Thyroid gland (tissue), 4 donors: ENCODE measurements around the gene COL6A3.

ENCODE experiments used
- CTCF ChIP-seq, 6 experiments: fragments of 200-600 bp in 3 of 6; fragments of 450-650 bp in 3 of 6; sonication (generic) in 3 of 6; IDR thresholded peaks; one replicate each; pipeline ENCODE4 v1.5.1; 2016 to 2019; ENCODE audit warnings: antibody characterized with exemption in 6 of 6, mild to moderate bottlenecking in 2 of 6, inconsistent platforms in 1 of 6, moderate library complexity in 1 of 6
- POLR2A ChIP-seq, 2 donors: fragments of 450-650 bp; IDR thresholded peaks; one replicate each; pipeline ENCODE4 v1.6.1; 2017; ENCODE audit warnings: antibody characterized with exemption in 2 of 2, mild to moderate bottlenecking in 2 of 2, moderate library complexity in 1 of 2

- no peak for TF ChIP-seq CTCF (IDR thresholded peaks at IDR 0.05)
- TF ChIP-seq POLR2A (IDR thresholded peaks at IDR 0.05) = no peak
Measured at GRCh38 chr2:237423891-237424290, 9.9 kb upstream of the COL6A3 start.
